ENCODE data around the gene FBXL13.
"Not testable (repeated sequence)": the region's sequence is repeated elsewhere in the genome, so short reads cannot be mapped to it uniquely, and the experiment has no call there.

FBXL13 gene

GRCh38 chr7:102811942-102812678 is 262.5 kb downstream of the FBXL13 start:
- DNase-seq, result no peak

GRCh38 chr7:102810916-102811315 is 263.7 kb downstream of the FBXL13 start:
- DNase-seq, result peak; percentile 17

- DNase-seq, result no peak
Observed at GRCh38 chr7:102806613-102807012, 268.0 kb downstream of the FBXL13 start.

- not testable (repeated sequence) for DNase-seq
Observed at GRCh38 chr7:102795987-102796595, 278.5 kb downstream of the FBXL13 start.

- not testable (repeated sequence) for DNase-seq
Observed at GRCh38 chr7:102794567-102794966, 280.0 kb downstream of the FBXL13 start.

GRCh38 chr7:102791831-102792230 is 282.8 kb downstream of the FBXL13 start:
- DNase-seq, result not testable (repeated sequence)

- DNase-seq, result not testable (repeated sequence)
Observed at GRCh38 chr7:102791367-102791766, 283.2 kb downstream of the FBXL13 start.

- DNase-seq, result not testable (repeated sequence)
Observed at GRCh38 chr7:102790364-102791100, 284.1 kb downstream of the FBXL13 start.

GRCh38 chr7:102788770-102789169 is 285.8 kb downstream of the FBXL13 start:
- not testable (repeated sequence) for DNase-seq

GRCh38 chr7:102780926-102781325 is 293.7 kb downstream of the FBXL13 start:
- DNase-seq, result not testable (repeated sequence)

- not testable (repeated sequence) for DNase-seq
Observed at GRCh38 chr7:102778663-102779062, 295.9 kb downstream of the FBXL13 start.

- DNase-seq, result not testable (repeated sequence)
Observed at GRCh38 chr7:102776217-102776616, 298.4 kb downstream of the FBXL13 start.

GRCh38 chr7:102770467-102770866 is 304.1 kb downstream of the FBXL13 start:
- DNase-seq, result not testable (repeated sequence)

GRCh38 chr7:102769657-102770192 is 304.9 kb downstream of the FBXL13 start:
- DNase-seq, result not testable (repeated sequence)

- not testable (repeated sequence) for DNase-seq
Observed at GRCh38 chr7:102763295-102763905, 311.2 kb downstream of the FBXL13 start.
